Neural cell (in vitro differentiated cells): ENCODE measurements around the gene CACNA1I. TPM values are rescaled to one million over a fixed set of nuclear protein-coding genes. Genes with fewer than 3 reads are reported as not detected.
A peak's percentile ranks its signal among the peaks of the same experiment; 100 is the strongest.

Experiments used
- H2AFZ ChIP-seq: fragments of 200-600, 300-800 bp; sonication (generic), shearing (Covaris generic); 2 replicates; pipeline ENCODE4 v1.6.0; 2014; ENCODE audit warnings: low read depth, mild to moderate bottlenecking, antibody characterized with exemption, low read length, moderate library complexity
- H3F3A ChIP-seq: fragments of 200-600 bp; shearing (Covaris generic); 2 replicates; pipeline ENCODE4 v1.6.1; 2016; ENCODE audit warnings: mild to moderate bottlenecking, moderate library complexity, mixed read lengths, antibody characterized with exemption, low read length; ENCODE audit not compliant: insufficient read depth, poor library complexity, severe bottlenecking
- H3K27ac ChIP-seq: fragments of 200-600, 300-800 bp; sonication (generic), shearing (Covaris generic); 2 replicates; pipeline ENCODE4 v1.5.1; 2014; ENCODE audit warnings: mild to moderate bottlenecking, low read length, moderate library complexity
- H3K27me3 ChIP-seq: fragments of 300-800, 200-600 bp; sonication (generic), shearing (Covaris generic); 2 replicates; pipeline ENCODE4 v1.6.0; 2014; ENCODE audit warnings: mild to moderate bottlenecking, low read depth, low read length, moderate library complexity; ENCODE audit not compliant: insufficient read depth
- H3K36me3 ChIP-seq: fragments of 300-800, 200-600 bp; sonication (generic), shearing (Covaris generic); 2 replicates; pipeline ENCODE4 v1.5.1; 2014; ENCODE audit warnings: mild to moderate bottlenecking, antibody characterized with exemption, low read length, moderate library complexity; ENCODE audit not compliant: insufficient read depth
- H3K4me2 ChIP-seq: fragments of 300-800, 200-600 bp; sonication (generic), shearing (Covaris generic); 2 replicates; pipeline ENCODE4 v1.6.0; 2014; ENCODE audit warnings: mild to moderate bottlenecking, low read length
- H3K4me3 ChIP-seq: fragments of 300-800, 200-600 bp; sonication (generic), shearing (Covaris generic); 2 replicates; pipeline ENCODE4 v1.5.1; 2014; ENCODE audit warnings: mild to moderate bottlenecking, low read length, moderate library complexity
- H3K79me2 ChIP-seq: fragments of 200-600 bp; shearing (Covaris generic); replicated peaks from 2 replicates; pipeline ENCODE4 v1.6.0; 2014; ENCODE audit warnings: mild to moderate bottlenecking, low read length, moderate library complexity; ENCODE audit not compliant: insufficient read depth
- H3K9ac ChIP-seq: fragments of 300-800, 200-600 bp; sonication (generic), shearing (Covaris generic); 2 replicates; pipeline ENCODE4 v1.6.1; 2016; ENCODE audit warnings: mild to moderate bottlenecking, low read length, mixed read lengths
- H3K9me2 ChIP-seq: fragments of 200-600 bp; shearing (Covaris generic); 2 replicates; pipeline ENCODE4 v1.6.1; 2016; ENCODE audit warnings: mild to moderate bottlenecking, low read length, mixed read lengths; ENCODE audit not compliant: insufficient read depth
- H3K9me3 ChIP-seq: fragments of 200-600, 300-800 bp; sonication (generic), shearing (Covaris generic); 2 replicates; pipeline ENCODE4 v1.6.1; 2016; ENCODE audit warnings: mild to moderate bottlenecking, mixed run types, low read length, moderate library complexity, mixed read lengths
- H4K20me1 ChIP-seq: fragments of 200-600 bp; shearing (Covaris generic); 2 replicates; pipeline ENCODE4 v1.6.1; 2016; ENCODE audit warnings: mild to moderate bottlenecking, mixed run types; ENCODE audit not compliant: insufficient read depth
- EP300 ChIP-seq: fragments of 450-650 bp; conservative IDR thresholded peaks from 2 replicates; pipeline ENCODE4 v1.6.1; 2014; ENCODE audit warnings: antibody characterized with exemption, mild to moderate bottlenecking, moderate library complexity; ENCODE audit not compliant: poor library complexity, severe bottlenecking
- EZH2 ChIP-seq: fragments of 200-600, 300-800 bp; shearing (Covaris generic), sonication (generic); IDR thresholded peaks from 2 replicates; pipeline ENCODE4 v1.6.1; 2014; ENCODE audit warnings: antibody characterized with exemption, low read length, borderline replicate concordance, mild to moderate bottlenecking; ENCODE audit not compliant: insufficient read depth, poor library complexity, severe bottlenecking
- MXI1 ChIP-seq: fragments of 450-650 bp; conservative IDR thresholded peaks from 2 replicates; pipeline ENCODE4 v1.6.1; 2014; ENCODE audit warnings: antibody characterized with exemption, mild to moderate bottlenecking; ENCODE audit not compliant: poor library complexity, severe bottlenecking
- POLR2AphosphoS5 ChIP-seq: IDR thresholded peaks from 2 replicates; pipeline ENCODE4 v1.6.1; 2012
- RAD21 ChIP-seq: fragments of 450-650 bp; conservative IDR thresholded peaks from 2 replicates; pipeline ENCODE4 v1.6.1; 2014; ENCODE audit warnings: antibody characterized with exemption, mild to moderate bottlenecking, moderate library complexity
- SMC3 ChIP-seq: fragments of 450-650 bp; conservative IDR thresholded peaks from 2 replicates; pipeline ENCODE4 v1.6.1; 2014; ENCODE audit warnings: antibody characterized with exemption, mild to moderate bottlenecking, moderate library complexity; ENCODE audit not compliant: poor library complexity
- TAF1 ChIP-seq: IDR thresholded peaks from 2 replicates; pipeline ENCODE4 v1.6.1; 2012; ENCODE audit warnings: low read depth
- polyA plus RNA-seq: library from polyadenylated mRNA; depleted of rRNA; stranded (reverse); fragments of >200 nt; gene quantifications from 2 replicates; pipeline ENCODE4 v1.2.3, GENCODE V29; 2014
- TF ChIP-seq, protein P1 (sequence below): IDR thresholded peaks from 2 replicates; pipeline ENCODE4 v1.6.1; 2012; ENCODE audit warnings: borderline replicate concordance
- TF ChIP-seq, protein P2 (sequence below): fragments of 450-650 bp; IDR thresholded peaks from 2 replicates; pipeline ENCODE4 v1.5.1; 2014; ENCODE audit warnings: antibody characterized with exemption, mild to moderate bottlenecking, moderate library complexity; ENCODE audit not compliant: poor library complexity, severe bottlenecking

The CACNA1I gene
- polyA plus RNA-seq, 1 donor from 2014 or later = 1.9 TPM

DNA sequence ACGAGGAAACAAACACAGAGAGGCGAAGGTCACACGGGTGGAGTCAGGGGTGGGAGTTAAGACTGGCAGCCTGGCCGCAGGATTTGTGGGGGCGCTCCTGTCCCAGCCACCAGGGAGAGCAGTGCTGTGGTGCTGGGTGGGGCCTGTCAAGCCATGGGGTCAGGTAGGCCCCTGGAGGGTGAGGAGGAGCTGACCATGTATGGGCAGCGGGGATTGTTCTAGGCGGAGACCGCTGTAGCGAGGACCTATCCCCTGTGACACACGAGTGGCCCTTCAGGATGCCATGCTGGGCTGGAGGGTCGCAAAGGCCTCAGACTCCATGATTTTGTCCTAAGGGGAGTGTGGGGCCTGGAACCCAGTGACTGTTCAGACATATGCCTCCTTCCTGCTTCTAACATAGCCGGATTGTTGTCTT lies 36.5 kb upstream of the CACNA1I start:
- no peaks in the 10 kb centered on the region for H3K36me3 ChIP-seq
- no peak overlapping the region for H3K9ac ChIP-seq
- TF ChIP-seq EZH2 (no peak), SMC3 (no peak), POLR2AphosphoS5 (no peak), EP300 (no peak), MXI1 (no peak), TAF1 (no peak), RAD21 (no peak)
- TF ChIP-seq, protein P1, sequence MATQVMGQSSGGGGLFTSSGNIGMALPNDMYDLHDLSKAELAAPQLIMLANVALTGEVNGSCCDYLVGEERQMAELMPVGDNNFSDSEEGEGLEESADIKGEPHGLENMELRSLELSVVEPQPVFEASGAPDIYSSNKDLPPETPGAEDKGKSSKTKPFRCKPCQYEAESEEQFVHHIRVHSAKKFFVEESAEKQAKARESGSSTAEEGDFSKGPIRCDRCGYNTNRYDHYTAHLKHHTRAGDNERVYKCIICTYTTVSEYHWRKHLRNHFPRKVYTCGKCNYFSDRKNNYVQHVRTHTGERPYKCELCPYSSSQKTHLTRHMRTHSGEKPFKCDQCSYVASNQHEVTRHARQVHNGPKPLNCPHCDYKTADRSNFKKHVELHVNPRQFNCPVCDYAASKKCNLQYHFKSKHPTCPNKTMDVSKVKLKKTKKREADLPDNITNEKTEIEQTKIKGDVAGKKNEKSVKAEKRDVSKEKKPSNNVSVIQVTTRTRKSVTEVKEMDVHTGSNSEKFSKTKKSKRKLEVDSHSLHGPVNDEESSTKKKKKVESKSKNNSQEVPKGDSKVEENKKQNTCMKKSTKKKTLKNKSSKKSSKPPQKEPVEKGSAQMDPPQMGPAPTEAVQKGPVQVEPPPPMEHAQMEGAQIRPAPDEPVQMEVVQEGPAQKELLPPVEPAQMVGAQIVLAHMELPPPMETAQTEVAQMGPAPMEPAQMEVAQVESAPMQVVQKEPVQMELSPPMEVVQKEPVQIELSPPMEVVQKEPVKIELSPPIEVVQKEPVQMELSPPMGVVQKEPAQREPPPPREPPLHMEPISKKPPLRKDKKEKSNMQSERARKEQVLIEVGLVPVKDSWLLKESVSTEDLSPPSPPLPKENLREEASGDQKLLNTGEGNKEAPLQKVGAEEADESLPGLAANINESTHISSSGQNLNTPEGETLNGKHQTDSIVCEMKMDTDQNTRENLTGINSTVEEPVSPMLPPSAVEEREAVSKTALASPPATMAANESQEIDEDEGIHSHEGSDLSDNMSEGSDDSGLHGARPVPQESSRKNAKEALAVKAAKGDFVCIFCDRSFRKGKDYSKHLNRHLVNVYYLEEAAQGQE = no peak
- TF ChIP-seq, protein P2, sequence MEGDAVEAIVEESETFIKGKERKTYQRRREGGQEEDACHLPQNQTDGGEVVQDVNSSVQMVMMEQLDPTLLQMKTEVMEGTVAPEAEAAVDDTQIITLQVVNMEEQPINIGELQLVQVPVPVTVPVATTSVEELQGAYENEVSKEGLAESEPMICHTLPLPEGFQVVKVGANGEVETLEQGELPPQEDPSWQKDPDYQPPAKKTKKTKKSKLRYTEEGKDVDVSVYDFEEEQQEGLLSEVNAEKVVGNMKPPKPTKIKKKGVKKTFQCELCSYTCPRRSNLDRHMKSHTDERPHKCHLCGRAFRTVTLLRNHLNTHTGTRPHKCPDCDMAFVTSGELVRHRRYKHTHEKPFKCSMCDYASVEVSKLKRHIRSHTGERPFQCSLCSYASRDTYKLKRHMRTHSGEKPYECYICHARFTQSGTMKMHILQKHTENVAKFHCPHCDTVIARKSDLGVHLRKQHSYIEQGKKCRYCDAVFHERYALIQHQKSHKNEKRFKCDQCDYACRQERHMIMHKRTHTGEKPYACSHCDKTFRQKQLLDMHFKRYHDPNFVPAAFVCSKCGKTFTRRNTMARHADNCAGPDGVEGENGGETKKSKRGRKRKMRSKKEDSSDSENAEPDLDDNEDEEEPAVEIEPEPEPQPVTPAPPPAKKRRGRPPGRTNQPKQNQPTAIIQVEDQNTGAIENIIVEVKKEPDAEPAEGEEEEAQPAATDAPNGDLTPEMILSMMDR = no peak
- no peak overlapping the region for H2AFZ ChIP-seq
- H3K27me3 ChIP-seq = no peaks in the 10 kb centered on the region
- no peak overlapping the region for H3K4me3 ChIP-seq
- no peaks in the 10 kb centered on the region for H3K9me3 ChIP-seq
- H3F3A ChIP-seq = no peaks in the 10 kb centered on the region
- no peaks in the 10 kb centered on the region for H4K20me1 ChIP-seq
- no peaks in the 10 kb centered on the region for H3K9me2 ChIP-seq
- no peak overlapping the region for H3K27ac ChIP-seq
- peaks cover 17% of the 10 kb centered on the region for H3K79me2 ChIP-seq
- no peak overlapping the region for H3K4me2 ChIP-seq

DNA sequence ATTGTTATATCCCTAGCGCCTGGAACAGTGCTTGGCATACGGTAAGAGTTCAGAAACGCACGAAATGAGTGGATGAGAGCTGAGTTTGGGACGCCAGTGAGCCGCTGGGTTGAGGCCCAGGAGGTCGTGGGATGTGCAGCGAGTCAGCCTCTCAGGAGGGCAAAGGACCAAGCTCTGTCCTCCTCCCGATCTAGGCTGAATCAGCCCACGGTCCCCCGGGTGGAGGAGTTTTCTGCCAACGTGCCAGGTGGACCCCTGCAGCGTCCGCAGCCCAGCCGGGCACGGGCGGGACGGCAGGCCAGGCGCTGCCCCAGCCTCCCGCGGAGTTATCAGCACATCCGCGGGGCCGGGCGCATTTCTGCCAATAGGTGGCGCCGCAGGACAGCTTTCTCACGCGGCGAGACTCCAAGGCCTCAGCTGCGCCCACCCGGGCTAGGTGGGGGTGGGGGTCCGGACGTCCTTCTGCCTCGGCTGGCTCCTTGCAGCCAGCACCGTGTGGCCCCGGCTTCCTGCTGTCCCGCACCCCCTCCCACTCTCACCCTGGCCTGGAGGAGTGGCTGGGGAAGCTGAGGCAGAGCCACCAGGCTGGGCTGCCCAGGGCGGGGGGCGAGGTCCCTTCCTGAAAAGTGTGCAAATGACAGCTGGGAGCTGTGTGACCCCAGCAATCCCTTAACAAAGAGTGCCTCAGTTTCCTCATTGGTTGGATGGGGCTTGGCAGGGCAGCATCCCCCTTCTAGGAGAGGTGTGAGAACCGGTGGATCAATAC lies 35.8 kb upstream of the CACNA1I start:
- H3K9me3 ChIP-seq = no peaks in the 10 kb centered on the region
- peak overlapping the region; percentile 41 for H3K9ac ChIP-seq
- no peaks in the 10 kb centered on the region for H3K27me3 ChIP-seq
- H3K79me2 ChIP-seq = peaks cover 17% of the 10 kb centered on the region
- no peaks in the 10 kb centered on the region for H3K36me3 ChIP-seq
- no peaks in the 10 kb centered on the region for H4K20me1 ChIP-seq
- H3K4me2 ChIP-seq = no peak overlapping the region
- no peak overlapping the region for H3K27ac ChIP-seq
- no peaks in the 10 kb centered on the region for H3K9me2 ChIP-seq
- H3F3A ChIP-seq = no peaks in the 10 kb centered on the region
- TF ChIP-seq RAD21 (peak; percentile 99), POLR2AphosphoS5 (no peak), EP300 (peak; percentile 15), SMC3 (peak; percentile 98), MXI1 (peak; percentile 32)
- TF ChIP-seq, protein P1 = no peak
- TF ChIP-seq, protein P2 = peak; percentile 99
- no peak overlapping the region for H2AFZ ChIP-seq
- peak overlapping the region; percentile 44 for H3K4me3 ChIP-seq
